ENCODE data around the gene ACVR1.

GRCh38 chr2:157804355-157804754, 71.8 kb downstream of the ACVR1 start:
- TF ChIP-seq, protein P1, sequence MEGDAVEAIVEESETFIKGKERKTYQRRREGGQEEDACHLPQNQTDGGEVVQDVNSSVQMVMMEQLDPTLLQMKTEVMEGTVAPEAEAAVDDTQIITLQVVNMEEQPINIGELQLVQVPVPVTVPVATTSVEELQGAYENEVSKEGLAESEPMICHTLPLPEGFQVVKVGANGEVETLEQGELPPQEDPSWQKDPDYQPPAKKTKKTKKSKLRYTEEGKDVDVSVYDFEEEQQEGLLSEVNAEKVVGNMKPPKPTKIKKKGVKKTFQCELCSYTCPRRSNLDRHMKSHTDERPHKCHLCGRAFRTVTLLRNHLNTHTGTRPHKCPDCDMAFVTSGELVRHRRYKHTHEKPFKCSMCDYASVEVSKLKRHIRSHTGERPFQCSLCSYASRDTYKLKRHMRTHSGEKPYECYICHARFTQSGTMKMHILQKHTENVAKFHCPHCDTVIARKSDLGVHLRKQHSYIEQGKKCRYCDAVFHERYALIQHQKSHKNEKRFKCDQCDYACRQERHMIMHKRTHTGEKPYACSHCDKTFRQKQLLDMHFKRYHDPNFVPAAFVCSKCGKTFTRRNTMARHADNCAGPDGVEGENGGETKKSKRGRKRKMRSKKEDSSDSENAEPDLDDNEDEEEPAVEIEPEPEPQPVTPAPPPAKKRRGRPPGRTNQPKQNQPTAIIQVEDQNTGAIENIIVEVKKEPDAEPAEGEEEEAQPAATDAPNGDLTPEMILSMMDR (IDR thresholded peaks at IDR 0.05; ENCODE audit: low read depth, low read length, poor library complexity, severe bottlenecking) = no peak
- TF ChIP-seq EZH2phosphoT487 (IDR thresholded peaks at IDR 0.05; ENCODE audit: borderline replicate concordance, low read length) = no peak
